ENCODE data around the gene DNAH8.
"Not testable (repeated sequence)": the region's sequence is repeated elsewhere in the genome, so short reads cannot be mapped to it uniquely, and the experiment has no call there.

The DNAH8 gene

GRCh38 chr6:38699702-38700101 lies 15.4 kb upstream of the DNAH8 start:
- not testable (repeated sequence) for DNase-seq

- DNase-seq: no peak
These were observed 13.6 kb upstream of the DNAH8 start for GRCh38 chr6:38701551-38701950.

- peak; percentile 99 for DNase-seq
These were observed 12.3 kb upstream of the DNAH8 start, which contains the start of gene GLO1 for GRCh38 chr6:38702558-38703397. TSS of gene GLO1 (minus strand) at chr6:38703145. CDS start at chr6:38703054, 91 bp downstream.

DNA sequence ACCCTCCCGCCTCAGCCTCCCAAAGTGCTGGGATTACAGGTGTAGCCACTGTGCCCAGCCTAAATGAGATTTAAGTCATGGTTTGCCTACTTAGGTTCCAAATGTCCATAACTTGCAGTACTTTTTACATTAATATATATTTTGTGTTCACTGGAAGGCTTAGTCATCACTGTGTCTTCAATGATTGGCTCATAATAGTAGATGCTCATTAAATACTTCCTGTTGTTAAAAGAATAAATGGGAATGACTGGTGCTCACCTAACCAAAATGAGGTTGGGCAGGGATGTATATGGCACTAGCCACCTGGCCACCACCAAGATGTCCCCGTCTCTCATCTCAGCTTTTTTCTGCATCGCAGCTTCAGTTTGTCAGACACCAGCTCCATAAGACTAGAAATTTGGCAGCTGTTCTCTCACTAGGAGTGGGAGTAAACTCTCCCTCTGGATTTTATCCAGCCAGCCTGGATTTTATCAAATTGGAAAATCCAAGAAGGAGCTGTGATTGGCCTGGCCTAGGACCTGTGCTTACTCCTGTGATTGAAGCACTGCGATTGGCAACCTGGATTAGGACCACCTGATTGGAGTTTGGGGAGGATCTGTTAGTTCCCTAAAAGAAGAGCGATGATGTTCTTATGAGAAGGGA lies 11.0 kb upstream of the DNAH8 start:
- DNase-seq: no peak

- DNase-seq: no peak
These were observed 9.2 kb upstream of the DNAH8 start for GRCh38 chr6:38705924-38706323.

DNA sequence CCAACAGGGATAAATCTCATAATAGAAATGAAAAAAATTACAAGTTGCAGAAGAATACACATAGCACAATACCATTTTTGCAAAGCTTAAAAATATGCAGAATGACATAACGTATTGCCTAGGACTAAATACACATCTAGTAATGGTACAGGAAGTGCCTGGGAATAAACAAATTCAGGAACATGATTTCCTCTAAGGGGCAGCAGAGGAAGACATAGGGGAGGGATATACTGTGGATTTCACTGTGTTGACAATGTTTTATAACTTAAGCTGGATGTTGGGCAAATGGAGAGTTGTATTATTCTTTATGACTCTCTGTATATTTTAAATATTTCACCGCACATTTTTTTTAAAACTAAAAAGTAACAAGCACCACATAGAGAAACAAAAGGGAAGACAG lies 6.6 kb upstream of the DNAH8 start:
- no peak for DNase-seq

DNA sequence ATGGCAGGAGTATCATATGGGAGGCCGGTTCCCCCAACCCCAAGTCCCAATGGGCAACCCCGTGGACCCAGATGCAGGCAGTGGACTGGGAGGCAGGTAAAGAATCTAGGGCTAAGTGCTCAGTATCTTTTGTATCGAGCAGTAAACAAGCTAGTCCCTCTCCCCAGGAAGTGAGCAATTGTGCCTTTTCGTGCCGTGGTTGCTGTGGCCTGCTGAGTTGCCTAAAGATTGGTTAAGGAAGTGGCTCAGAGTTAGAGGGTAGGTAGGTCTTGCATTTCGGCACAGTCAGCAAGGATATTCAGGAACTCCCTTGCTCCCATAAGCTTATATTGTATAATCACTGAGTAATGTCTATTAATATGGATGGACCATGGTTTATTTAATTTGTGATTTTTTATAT lies 1.3 kb upstream of the DNAH8 start:
- peak; percentile 87 for DNase-seq

- DNase-seq: no peak
These were observed 684 bp upstream of the DNAH8 start for GRCh38 chr6:38714239-38715015.

DNA sequence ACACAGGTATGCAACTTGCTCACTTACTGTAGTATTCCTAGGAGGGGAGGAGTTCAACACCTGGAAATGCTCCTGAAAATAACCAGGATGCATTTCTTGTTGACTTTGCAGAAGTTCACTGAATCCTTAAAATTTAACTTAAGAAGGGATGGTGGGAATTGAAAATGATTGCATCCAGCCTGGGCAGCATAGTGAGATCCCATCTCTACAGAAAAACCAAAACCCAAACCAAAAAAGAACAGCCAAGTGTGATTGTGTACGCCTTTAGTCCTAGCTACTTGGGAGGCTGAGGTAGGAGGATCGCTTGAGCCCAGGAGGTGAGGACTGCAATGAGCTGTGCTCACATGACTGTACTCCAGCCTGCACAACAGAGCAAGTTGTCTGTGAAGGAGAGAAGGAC lies 1.7 kb downstream of the DNAH8 start:
- DNase-seq: no peak

DNA sequence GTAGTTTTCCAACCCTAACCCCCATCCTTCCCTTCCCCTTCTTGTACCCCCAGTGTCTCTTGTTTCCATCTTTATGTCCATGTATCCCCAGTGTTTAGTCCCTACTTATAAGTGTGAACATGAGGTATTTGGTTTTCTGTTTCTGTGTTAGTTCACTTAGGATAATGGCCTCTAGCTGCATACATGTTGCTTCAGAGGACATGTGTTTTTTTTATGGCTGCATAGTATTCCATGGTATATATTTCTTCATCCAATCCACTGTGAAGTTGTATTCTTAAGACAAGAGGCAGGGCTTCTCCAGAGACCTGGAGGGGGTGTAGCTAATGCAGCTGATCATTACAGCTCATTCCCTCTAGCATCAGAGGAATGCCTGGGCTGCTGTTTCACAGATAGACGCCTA lies 4.2 kb downstream of the DNAH8 start:
- no peak for DNase-seq

DNA sequence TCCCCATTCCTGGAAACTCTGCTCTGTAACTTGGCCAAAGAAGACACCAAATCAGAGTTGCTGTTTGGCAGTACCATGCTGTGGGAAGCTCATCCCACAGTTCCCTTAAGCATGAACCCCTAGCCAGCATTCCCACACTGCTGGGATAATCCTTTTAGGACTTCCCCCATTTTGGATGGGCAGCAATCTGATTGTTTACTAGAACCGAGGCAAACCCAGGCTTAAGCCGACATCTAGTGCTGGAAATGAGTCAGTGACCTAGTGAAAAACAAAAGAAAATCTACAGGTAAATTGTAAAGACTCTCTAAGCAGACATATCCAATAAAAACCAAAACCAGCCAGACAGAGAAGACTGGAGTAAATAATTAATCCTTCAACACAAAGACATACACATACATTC lies 5.2 kb downstream of the DNAH8 start:
- no peak for DNase-seq

- DNase-seq: no peak
These were observed 6.9 kb downstream of the DNAH8 start for GRCh38 chr6:38722038-38722437.

DNA sequence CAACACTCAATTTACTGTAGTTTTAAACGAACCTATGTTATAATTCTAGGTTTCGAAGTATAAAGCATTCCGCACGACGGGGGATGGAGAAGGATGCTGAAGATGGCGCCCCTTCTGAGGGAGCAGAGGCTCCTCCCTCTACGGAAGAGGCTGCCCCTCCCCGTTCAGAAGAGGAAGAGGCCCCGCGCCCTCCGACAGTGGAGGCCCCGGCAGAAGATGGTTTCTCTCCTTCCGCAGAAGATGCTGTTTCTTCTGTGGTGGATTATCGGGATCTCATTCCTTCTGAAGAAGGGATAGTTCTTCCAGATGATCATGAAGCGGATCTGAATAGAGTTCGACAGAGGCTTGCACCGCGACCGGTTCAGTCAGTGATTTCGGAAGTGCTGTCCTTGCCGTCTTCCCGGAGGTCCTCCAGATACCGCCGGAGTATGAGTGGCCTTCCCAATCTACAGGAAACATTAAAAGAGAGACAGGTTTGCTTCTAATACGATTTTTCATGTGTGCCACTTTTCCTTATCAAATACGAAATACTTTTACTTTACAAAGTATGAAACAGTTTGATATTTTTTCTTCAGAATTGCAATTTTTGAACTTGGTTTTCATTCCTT lies 7.7 kb downstream of the DNAH8 start:
- DNase-seq: no peak

- DNase-seq: no peak
These were observed 8.7 kb downstream of the DNAH8 start for GRCh38 chr6:38723783-38724182.

GRCh38 chr6:38724343-38724742 lies 9.2 kb downstream of the DNAH8 start:
- no peak for DNase-seq

DNA sequence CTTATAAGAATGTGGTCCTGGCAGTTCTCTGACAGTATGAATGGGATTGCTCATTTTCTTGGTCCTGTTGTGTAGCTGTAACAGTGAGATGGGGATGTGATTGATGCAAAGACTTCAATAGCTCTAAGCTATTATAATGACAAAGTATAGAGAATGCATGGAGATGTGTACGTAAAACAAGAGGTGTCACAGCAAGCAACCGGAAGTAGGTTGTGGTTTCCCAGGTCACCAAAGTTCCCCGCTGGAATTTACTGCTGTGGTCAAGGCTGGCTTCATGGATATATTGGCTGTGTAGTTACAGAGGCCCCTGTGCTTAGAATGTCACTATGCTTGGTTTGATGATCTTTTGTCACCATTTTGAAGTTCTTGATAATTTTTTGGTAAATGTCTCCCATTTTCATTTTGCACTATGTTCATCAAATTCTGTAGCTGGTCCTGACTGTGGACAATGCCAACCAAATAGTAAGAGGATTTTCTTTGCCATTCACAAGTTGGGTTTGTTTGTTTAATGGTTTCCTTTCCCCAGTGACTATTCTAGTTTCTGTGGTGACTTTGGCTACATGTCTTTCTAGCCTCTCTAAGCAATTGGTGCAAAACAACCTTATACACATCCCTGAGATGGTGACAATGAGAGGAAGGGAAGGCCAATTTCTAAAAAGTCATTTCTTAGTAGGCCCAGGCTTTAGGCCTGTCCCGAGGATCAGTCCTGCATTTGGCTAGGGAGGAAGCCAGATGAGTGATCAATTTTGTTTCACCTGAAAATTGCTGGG lies 10.5 kb downstream of the DNAH8 start:
- no peak for DNase-seq

- no peak for DNase-seq
These were observed 13.1 kb downstream of the DNAH8 start for GRCh38 chr6:38728203-38728602.

GRCh38 chr6:38730140-38730862 lies 15.2 kb downstream of the DNAH8 start:
- no peak for DNase-seq

DNA sequence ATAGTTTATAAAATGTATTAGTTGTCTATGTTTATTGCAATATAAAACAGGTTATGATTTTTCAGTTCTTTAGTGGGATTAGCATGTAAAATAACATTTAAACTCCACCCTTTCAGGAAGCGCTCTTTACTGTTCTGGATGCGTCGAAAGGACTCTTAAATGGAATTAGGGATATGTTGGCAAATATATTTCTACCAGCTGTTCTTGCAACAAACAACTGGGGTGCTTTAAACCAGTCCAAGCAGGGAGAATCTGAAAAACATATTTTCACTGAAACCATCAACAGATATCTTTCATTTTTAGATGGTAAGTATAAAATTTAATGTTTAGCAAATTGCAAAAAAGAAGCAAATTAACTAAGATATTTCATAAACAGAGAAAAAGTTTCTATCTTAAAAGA lies 21.8 kb downstream of the DNAH8 start:
- DNase-seq: no peak

DNA sequence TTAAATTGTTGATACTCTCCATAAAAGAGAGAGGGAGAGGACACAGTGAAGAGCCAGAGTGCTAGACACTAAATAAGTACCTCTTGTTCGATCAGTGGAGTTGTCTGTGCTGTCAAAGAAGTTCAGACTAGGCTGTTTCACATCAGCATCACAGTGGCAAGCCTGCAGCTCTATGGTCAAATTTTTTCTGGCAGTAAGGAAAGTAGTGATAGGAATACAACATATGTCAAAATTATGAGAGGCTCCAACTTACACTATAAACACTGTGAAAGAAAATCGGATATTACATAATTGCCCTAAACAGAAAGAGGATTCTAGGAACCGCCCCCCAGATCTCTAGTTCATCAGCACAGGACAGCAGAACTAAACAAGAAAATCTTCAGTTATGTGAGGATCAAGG lies 23.1 kb downstream of the DNAH8 start:
- peak; percentile 10 for DNase-seq

GRCh38 chr6:38739532-38739931 lies 24.4 kb downstream of the DNAH8 start:
- no peak for DNase-seq

DNA sequence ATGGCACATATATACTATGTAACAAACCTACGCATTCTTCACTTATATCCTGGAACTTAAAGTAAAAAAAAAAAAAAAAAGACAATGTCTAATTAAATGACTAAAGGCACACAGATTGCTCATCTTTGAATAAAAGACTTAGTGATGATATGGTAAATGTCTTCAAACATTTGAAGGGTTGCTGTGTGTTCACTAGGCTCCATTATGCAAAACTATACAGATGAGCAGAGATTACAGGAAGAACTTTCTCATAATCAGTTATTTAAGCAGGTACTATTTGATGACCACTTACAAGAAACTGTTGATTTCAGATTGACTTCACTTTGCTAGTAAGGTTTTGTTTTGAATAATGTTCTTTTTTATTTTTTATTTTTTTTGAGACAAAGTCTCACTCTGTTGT lies 34.4 kb downstream of the DNAH8 start:
- no peak for DNase-seq
